Gastroesophageal sphincter (tissue), 4 donors: ENCODE measurements around the gene TGM3. TPM values are rescaled to one million over a fixed set of nuclear protein-coding genes. Genes with fewer than 3 reads are reported as not detected.

Source experiments
- ATAC-seq: fragments of 150-250 bp; one replicate; pipeline ENCODE4 v1.9.1; 2016; ENCODE audit warnings: mild to moderate bottlenecking, moderate library complexity
- H3K27ac ChIP-seq, 4 donors: fragments of 200-600 bp; sonication (generic) in 3 of 4; 1 replicate in 3 of 4; 2 replicates in 1 of 4; pipeline ENCODE4 v1.5.1; 2016 to 2019
- H3K27me3 ChIP-seq: fragments of 200-600 bp; sonication (generic); one replicate; pipeline ENCODE4 v1.5.1; 2019
- H3K36me3 ChIP-seq, 2 donors: fragments of 200-600 bp; sonication (generic); one replicate each; pipeline ENCODE4 v1.5.1; 2019; ENCODE audit warnings: control low read depth in 1 of 2
- H3K4me1 ChIP-seq, 3 donors: fragments of 200-600 bp; sonication (generic); 1 replicate in 2 of 3; 2 replicates in 1 of 3; pipeline ENCODE4 v1.5.1; 2016 to 2019; ENCODE audit warnings: control low read depth in 2 of 3
- H3K4me3 ChIP-seq, 2 donors: fragments of 200-600 bp; sonication (generic); one replicate each; pipeline ENCODE4 v1.5.1; 2019; ENCODE audit warnings: mild to moderate bottlenecking in 1 of 2, moderate library complexity in 1 of 2
- H3K9me3 ChIP-seq, 3 donors: fragments of 200-600 bp; sonication (generic); one replicate each; pipeline ENCODE4 v1.5.1; 2017 to 2019; ENCODE audit warnings: control low read depth in 2 of 3
- EP300 ChIP-seq: sonication (generic); formaldehyde crosslinking; IDR thresholded peaks from one replicate; pipeline ENCODE4 v1.6.1; 2017; ENCODE audit warnings: antibody characterized with exemption, mild to moderate bottlenecking
- POLR2A ChIP-seq, 2 donors: fragments of 450-650 bp; IDR thresholded peaks; one replicate each; pipeline ENCODE4 v1.6.1; 2017; ENCODE audit warnings: antibody characterized with exemption in 2 of 2, mild to moderate bottlenecking in 2 of 2, moderate library complexity in 1 of 2
- POLR2AphosphoS5 ChIP-seq: sonication (generic); formaldehyde crosslinking; IDR thresholded peaks from one replicate; pipeline ENCODE4 v1.6.1; 2017; ENCODE audit warnings: antibody characterized with exemption
- WGBS, 2 donors: methylation state at CpG; one replicate each; pipeline ENCODE4 v1.1.5; 2018; ENCODE audit warnings: low coverage in 1 of 2; 5-methylcytosine and 5-hydroxymethylcytosine counted together
- total RNA-seq, 4 donors: library from RNA; depleted of rRNA; stranded (reverse); fragments of >200 nt; gene quantifications; one replicate each; pipeline ENCODE4 v1.1.0, GENCODE V29; 2016
- TF ChIP-seq, protein P1 (sequence below), 4 experiments: fragments of 200-600 bp in 2 of 4; fragments of 450-650 bp in 2 of 4; sonication (generic) in 1 of 4; IDR thresholded peaks; one replicate each; pipeline ENCODE4 v1.5.1; 2017 to 2019; ENCODE audit warnings: antibody characterized with exemption in 4 of 4, mild to moderate bottlenecking in 2 of 4, moderate library complexity in 2 of 4

TGM3 gene
- total RNA-seq, 4 donors from 2014 or later, result 1.1 to 46.7 (median 4.1) TPM

DNA sequence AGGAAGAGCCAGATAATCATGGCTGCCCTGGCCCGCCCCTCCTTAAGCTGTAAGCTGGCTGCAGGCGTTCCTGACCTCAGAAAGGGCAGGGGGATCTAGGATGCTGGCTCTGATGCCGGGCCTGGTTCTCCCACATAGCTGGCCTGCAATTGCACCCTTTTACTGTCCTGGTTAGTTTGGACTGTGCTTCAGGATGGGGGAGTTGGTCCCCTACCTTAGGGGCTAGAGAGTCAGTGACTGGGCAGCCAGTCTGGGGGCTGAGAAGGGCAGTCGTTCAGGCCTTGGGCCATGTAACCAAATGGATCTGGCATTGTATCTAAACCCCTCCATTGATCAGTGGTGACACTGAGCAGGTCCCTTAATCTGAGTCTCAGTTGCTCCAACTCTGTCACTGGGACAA is 40.7 kb downstream of the TGM3 start:
- Histone ChIP-seq H3K36me3 (no peaks in the 10 kb centered on the region), H3K4me1 (no peaks in the 10 kb centered on the region), H3K4me3 (no peak overlapping the region), H3K27ac (no peak overlapping the region), H3K9me3 (no peaks in the 10 kb centered on the region), H3K27me3 (peaks cover 29% of the 10 kb centered on the region)
- TF ChIP-seq EP300 (no peak), POLR2A (IDR thresholded peaks at IDR 0.05) (no peak), POLR2AphosphoS5 (no peak)
- TF ChIP-seq, protein P1, sequence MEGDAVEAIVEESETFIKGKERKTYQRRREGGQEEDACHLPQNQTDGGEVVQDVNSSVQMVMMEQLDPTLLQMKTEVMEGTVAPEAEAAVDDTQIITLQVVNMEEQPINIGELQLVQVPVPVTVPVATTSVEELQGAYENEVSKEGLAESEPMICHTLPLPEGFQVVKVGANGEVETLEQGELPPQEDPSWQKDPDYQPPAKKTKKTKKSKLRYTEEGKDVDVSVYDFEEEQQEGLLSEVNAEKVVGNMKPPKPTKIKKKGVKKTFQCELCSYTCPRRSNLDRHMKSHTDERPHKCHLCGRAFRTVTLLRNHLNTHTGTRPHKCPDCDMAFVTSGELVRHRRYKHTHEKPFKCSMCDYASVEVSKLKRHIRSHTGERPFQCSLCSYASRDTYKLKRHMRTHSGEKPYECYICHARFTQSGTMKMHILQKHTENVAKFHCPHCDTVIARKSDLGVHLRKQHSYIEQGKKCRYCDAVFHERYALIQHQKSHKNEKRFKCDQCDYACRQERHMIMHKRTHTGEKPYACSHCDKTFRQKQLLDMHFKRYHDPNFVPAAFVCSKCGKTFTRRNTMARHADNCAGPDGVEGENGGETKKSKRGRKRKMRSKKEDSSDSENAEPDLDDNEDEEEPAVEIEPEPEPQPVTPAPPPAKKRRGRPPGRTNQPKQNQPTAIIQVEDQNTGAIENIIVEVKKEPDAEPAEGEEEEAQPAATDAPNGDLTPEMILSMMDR (IDR thresholded peaks at IDR 0.05), result no peak
- ATAC-seq, result no peak
- WGBS, 2 donors, result 65 to 69% methylated on average over 2 to 3 of the region's 4 CpGs

- TF ChIP-seq POLR2A (IDR thresholded peaks at IDR 0.05) (no peak), EP300 (no peak), POLR2AphosphoS5 (no peak)
- TF ChIP-seq, protein P1 (IDR thresholded peaks at IDR 0.05), result no peak
- H3K4me3 ChIP-seq, result no peak overlapping the region
- no peaks in the 10 kb centered on the region for H3K4me1 ChIP-seq
- peaks cover 29% of the 10 kb centered on the region for H3K27me3 ChIP-seq
- 81 to 95% methylated on average over 2 to 3 of the region's 5 CpGs for WGBS, 2 donors
- no peaks in the 10 kb centered on the region for H3K9me3 ChIP-seq
- no peaks in the 10 kb centered on the region for H3K36me3 ChIP-seq
- ATAC-seq, result no peak
- H3K27ac ChIP-seq, result no peak overlapping the region
Observed at GRCh38 chr20:2337142-2337541, 41.3 kb downstream of the TGM3 start.

- 63 to 66% methylated on average over 3 to 5 of the region's 5 CpGs for WGBS, 2 donors
- Histone ChIP-seq H3K36me3 (no peaks in the 10 kb centered on the region), H3K27ac (no peak overlapping the region), H3K4me3 (no peak overlapping the region), H3K4me1 (no peaks in the 10 kb centered on the region), H3K9me3 (no peaks in the 10 kb centered on the region), H3K27me3 (peaks cover 23% of the 10 kb centered on the region)
- TF ChIP-seq, protein P1 (IDR thresholded peaks at IDR 0.05), result no peak
- TF ChIP-seq EP300, result no peak
- no peak for TF ChIP-seq POLR2A (IDR thresholded peaks at IDR 0.05)
- no peak for TF ChIP-seq POLR2AphosphoS5
- no peak for ATAC-seq
Observed at GRCh38 chr20:2338411-2339066, 42.7 kb downstream of the TGM3 start.

DNA sequence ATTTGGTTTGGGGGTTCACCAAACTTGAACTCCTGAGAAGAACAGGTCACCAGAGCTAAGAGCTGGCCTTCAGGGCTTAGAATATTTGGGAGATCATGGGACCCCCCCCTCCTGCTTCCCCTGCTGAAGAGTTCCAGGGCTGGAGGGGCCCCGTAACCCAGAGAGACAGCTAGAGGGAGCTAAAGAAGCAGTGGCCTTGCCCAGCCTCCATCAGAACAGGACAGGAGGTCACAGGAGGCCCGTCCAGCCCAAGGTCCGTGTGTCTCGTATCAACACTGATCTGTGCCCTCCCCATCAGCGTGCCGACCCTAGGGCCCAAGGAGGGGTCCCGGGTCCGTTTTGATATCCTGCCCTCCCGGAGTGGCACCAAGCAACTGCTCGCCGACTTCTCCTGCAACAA is 44.3 kb downstream of the TGM3 start:
- Histone ChIP-seq H3K36me3 (no peaks in the 10 kb centered on the region), H3K4me3 (no peak overlapping the region), H3K27ac (no peak overlapping the region), H3K4me1 (no peaks in the 10 kb centered on the region), H3K9me3 (no peaks in the 10 kb centered on the region), H3K27me3 (peaks cover 23% of the 10 kb centered on the region)
- WGBS, 2 donors, result 90% methylated on average over 4 of the region's 11 CpGs; no CpG with 5 or more reads in 1 of the 2 donors
- no peak for TF ChIP-seq EP300
- no peak for TF ChIP-seq POLR2A (IDR thresholded peaks at IDR 0.05)
- no peak for ATAC-seq

DNA sequence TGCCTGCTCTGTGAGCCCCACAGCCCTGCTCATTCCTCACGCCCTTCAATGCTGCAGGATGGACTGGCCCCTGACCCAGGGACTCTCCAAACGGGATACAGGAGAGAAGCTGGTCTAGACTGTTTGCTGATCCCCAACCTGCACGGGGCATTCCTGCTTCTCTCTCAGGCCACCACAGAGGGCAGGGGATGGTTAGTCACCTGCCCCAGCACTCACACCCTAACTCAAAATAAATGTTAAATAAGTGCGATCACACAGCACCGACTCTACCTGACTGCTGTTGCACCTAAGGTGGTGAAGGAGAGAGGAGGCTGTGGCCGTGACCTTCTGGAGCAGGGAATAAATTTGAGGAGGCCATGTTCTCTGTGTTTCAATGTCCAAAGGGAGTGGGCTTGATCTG is 45.0 kb downstream of the TGM3 start:
- no peaks in the 10 kb centered on the region for H3K36me3 ChIP-seq
- ATAC-seq, result no peak
- no peaks in the 10 kb centered on the region for H3K4me1 ChIP-seq
- H3K27ac ChIP-seq, result no peak overlapping the region
- no peaks in the 10 kb centered on the region for H3K9me3 ChIP-seq
- no peak for TF ChIP-seq EP300
- TF ChIP-seq POLR2AphosphoS5, result no peak
- no peak for TF ChIP-seq POLR2A (IDR thresholded peaks at IDR 0.05)
- TF ChIP-seq, protein P1 (IDR thresholded peaks at IDR 0.05), result no peak
- 52 to 60% methylated on average over 2 of the region's 6 CpGs for WGBS, 2 donors
- H3K4me3 ChIP-seq, result no peak overlapping the region
- peaks cover 23% of the 10 kb centered on the region for H3K27me3 ChIP-seq
